PC-3 (cell line): ENCODE results near the gene ST8SIA5. TPM values are rescaled to one million over a fixed set of nuclear protein-coding genes. Genes with fewer than 3 reads are reported as not detected.

ENCODE experiments used
- ATAC-seq: fragments of 200-7000 bp; cut with Tn5 transposase; 2 replicates; pipeline ENCODE4 v1.9.1; 2020; ENCODE audit warnings: mild to moderate bottlenecking, moderate library complexity
- BruUV-seq: library from RNA; stranded (reverse); fragments of 400-500 nt; replicated peaks from 2 replicates; lab custom pipeline; 2021; lab: Mats Ljungman, UMichigan
- CTCF ChIA-PET: fragments of 300-600 bp; sonication (Branson Sonifier 250); formaldehyde crosslinking; loops from one replicate; lab custom pipeline; 2022; ENCODE audit warnings: antibody characterized with exemption; lab: Charles Lee
- POLR2A ChIA-PET: fragments of 300-600 bp; sonication (Branson Sonifier 250); formaldehyde crosslinking; loops from one replicate; lab custom pipeline; 2022; ENCODE audit warnings: antibody characterized with exemption; ENCODE audit not compliant: unreplicated experiment; lab: Charles Lee
- DNase-seq: peaks from one replicate; pipeline ENCODE4 v3.0.0-alpha.2; 2015
- H2AFZ ChIP-seq: fragments of 300-600 bp; sonication (generic); 2 replicates; pipeline ENCODE4 v1.6.0; 2016; ENCODE audit warnings: antibody characterized with exemption, low read length
- H3F3A ChIP-seq: fragments of 300-600 bp; sonication (generic); one replicate; pipeline ENCODE4 v1.6.0; 2017; ENCODE audit warnings: antibody characterized with exemption, low read length, control low read depth, mild to moderate bottlenecking; ENCODE audit not compliant: unreplicated experiment
- H3K27ac ChIP-seq: fragments of 300-600 bp; sonication (generic); 2 replicates; pipeline ENCODE4 v1.5.1; 2016; ENCODE audit warnings: mild to moderate bottlenecking, low read length
- H3K27me3 ChIP-seq: fragments of 300-600 bp; sonication (generic); 2 replicates; pipeline ENCODE4 v1.6.1; 2016; ENCODE audit warnings: low read length, mixed read lengths
- H3K36me3 ChIP-seq: fragments of 300-600 bp; sonication (generic); 2 replicates; pipeline ENCODE4 v1.6.1; 2016; ENCODE audit warnings: low read depth, mixed run types, low read length, mixed read lengths
- H3K4me1 ChIP-seq: fragments of 300-600 bp; sonication (generic); 2 replicates; pipeline ENCODE4 v1.5.1; 2016; ENCODE audit warnings: low read length; ENCODE audit not compliant: insufficient read depth
- H3K4me2 ChIP-seq: fragments of 300-600 bp; sonication (generic); 2 replicates; pipeline ENCODE4 v1.6.0; 2016; ENCODE audit warnings: low read length
- H3K4me3 ChIP-seq: fragments of 300-600 bp; sonication (generic); 2 replicates; pipeline ENCODE4 v1.5.1; 2016; ENCODE audit warnings: mild to moderate bottlenecking, low read length, mixed read lengths
- H3K79me2 ChIP-seq: fragments of 300-600 bp; sonication (generic); 2 replicates; pipeline ENCODE4 v1.6.1; 2017; ENCODE audit warnings: low read length, mixed read lengths
- H3K9ac ChIP-seq: fragments of 300-600 bp; sonication (generic); 2 replicates; pipeline ENCODE4 v1.6.0; 2016; ENCODE audit warnings: mild to moderate bottlenecking, low read length
- H3K9me2 ChIP-seq: fragments of 300-600 bp; sonication (generic); replicated peaks from 2 replicates; pipeline ENCODE4 v1.6.1; 2016; ENCODE audit warnings: mixed run types, low read length, mixed read lengths
- H3K9me3 ChIP-seq: fragments of 300-600 bp; sonication (generic); 2 replicates; pipeline ENCODE4 v1.6.1; 2016; ENCODE audit warnings: low read length, mixed read lengths
- H4K20me1 ChIP-seq: fragments of 300-600 bp; sonication (generic); 2 replicates; pipeline ENCODE4 v1.6.1; 2016; ENCODE audit warnings: low read length, mixed read lengths
- EZH2 ChIP-seq: fragments of 300-600 bp; sonication (generic); IDR thresholded peaks from one replicate; pipeline ENCODE4 v1.6.1; 2017; ENCODE audit warnings: antibody characterized with exemption, mild to moderate bottlenecking, low read length; ENCODE audit not compliant: unreplicated experiment
- EZH2phosphoT487 ChIP-seq: fragments of 300-600 bp; sonication (generic); IDR thresholded peaks from 2 replicates; pipeline ENCODE4 v1.6.1; 2018; ENCODE audit warnings: mild to moderate bottlenecking, antibody characterized with exemption, low read length, borderline replicate concordance
- intact Hi-C: fragments of 100-400 bp; cut with micrococcal nuclease; formaldehyde crosslinking; loops from 2 replicates; pipeline ENCODE4 v1.9.0; 2023
- total RNA-seq: library from RNA; depleted of rRNA; stranded (reverse); fragments of >200 nt; gene quantifications from 2 replicates; pipeline ENCODE4 v1.2.3, GENCODE V29; 2014
- TF ChIP-seq, protein P1 (sequence below): fragments of 300-600 bp; sonication (generic); conservative IDR thresholded peaks from 2 replicates; pipeline ENCODE4 v1.5.1; 2017; ENCODE audit warnings: antibody characterized with exemption, low read depth, mild to moderate bottlenecking, low read length

Gene ST8SIA5
- total RNA-seq, 1 experiment from 2014 or later: 0.04 TPM

DNA sequence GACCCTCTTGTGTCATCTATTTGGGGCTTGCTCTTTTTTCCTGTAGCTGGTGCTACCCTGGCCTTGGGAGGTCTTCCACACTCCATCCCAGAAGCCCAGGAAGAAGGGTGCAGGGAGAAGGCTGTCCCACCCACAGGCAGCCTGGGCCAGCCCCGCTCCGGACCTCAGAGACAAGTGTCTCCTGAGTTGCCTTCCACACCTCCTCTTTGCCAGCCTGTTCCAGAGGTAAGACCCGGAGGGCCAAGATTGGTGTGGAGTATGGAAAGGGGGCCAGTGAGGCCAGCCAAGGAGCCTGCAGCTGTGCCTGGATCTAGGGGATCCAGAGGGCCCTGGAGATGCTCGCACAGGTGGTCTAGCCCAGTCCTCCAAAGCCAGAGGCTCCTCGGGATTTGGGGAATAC, 40.5 kb downstream of the ST8SIA5 start:
- TF ChIP-seq, protein P1, sequence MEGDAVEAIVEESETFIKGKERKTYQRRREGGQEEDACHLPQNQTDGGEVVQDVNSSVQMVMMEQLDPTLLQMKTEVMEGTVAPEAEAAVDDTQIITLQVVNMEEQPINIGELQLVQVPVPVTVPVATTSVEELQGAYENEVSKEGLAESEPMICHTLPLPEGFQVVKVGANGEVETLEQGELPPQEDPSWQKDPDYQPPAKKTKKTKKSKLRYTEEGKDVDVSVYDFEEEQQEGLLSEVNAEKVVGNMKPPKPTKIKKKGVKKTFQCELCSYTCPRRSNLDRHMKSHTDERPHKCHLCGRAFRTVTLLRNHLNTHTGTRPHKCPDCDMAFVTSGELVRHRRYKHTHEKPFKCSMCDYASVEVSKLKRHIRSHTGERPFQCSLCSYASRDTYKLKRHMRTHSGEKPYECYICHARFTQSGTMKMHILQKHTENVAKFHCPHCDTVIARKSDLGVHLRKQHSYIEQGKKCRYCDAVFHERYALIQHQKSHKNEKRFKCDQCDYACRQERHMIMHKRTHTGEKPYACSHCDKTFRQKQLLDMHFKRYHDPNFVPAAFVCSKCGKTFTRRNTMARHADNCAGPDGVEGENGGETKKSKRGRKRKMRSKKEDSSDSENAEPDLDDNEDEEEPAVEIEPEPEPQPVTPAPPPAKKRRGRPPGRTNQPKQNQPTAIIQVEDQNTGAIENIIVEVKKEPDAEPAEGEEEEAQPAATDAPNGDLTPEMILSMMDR: no peak
- TF ChIP-seq EZH2phosphoT487: no peak
- TF ChIP-seq EZH2: no peak
- Histone ChIP-seq H3K4me2 (no peak overlapping the region), H3K9ac (no peak overlapping the region), H3K4me3 (no peak overlapping the region), H3K4me1 (peaks cover 22% of the 10 kb centered on the region), H2AFZ (no peak overlapping the region), H3F3A (no peaks in the 10 kb centered on the region), H3K36me3 (no peaks in the 10 kb centered on the region), H3K79me2 (no peaks in the 10 kb centered on the region), H3K9me3 (no peaks in the 10 kb centered on the region), H3K27ac (no peak overlapping the region), H4K20me1 (no peaks in the 10 kb centered on the region), H3K9me2 (no peaks in the 10 kb centered on the region), H3K27me3 (no peaks in the 10 kb centered on the region)
- POLR2A ChIA-PET: no interaction called here
- ATAC-seq (no peak), DNase-seq (no peak)
- no TSS peak for BruUV-seq
- intact Hi-C loops: no loop called here
- CTCF ChIA-PET: no interaction called here

DNA sequence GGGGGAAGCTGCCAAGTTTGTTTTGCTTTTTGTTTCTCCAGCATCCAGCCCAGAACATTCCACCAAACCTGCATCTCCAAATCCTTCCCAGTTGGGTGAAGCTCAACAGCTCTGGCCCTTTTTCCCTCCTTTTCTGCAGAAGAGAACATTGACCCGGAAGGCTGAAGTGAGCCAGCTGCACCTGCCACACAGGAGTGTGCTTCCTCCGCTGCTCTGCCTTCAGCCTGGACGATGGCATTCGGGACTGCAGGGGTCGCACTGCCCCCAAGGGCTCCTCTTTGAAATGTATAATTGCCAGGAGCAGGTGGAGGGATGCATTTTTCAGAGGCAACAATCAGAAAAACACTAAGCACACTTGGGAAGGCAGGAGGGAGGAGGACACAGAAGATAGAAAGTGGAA, 41.8 kb downstream of the ST8SIA5 start:
- intact Hi-C loops: no loop called here
- Histone ChIP-seq H4K20me1 (no peaks in the 10 kb centered on the region), H3K79me2 (no peaks in the 10 kb centered on the region), H3K9me3 (no peaks in the 10 kb centered on the region), H3K27me3 (no peaks in the 10 kb centered on the region), H3F3A (no peaks in the 10 kb centered on the region), H3K4me2 (no peak overlapping the region), H3K36me3 (no peaks in the 10 kb centered on the region), H3K9me2 (no peaks in the 10 kb centered on the region), H3K9ac (no peak overlapping the region), H3K4me1 (peaks cover 22% of the 10 kb centered on the region), H3K27ac (no peak overlapping the region), H2AFZ (no peak overlapping the region), H3K4me3 (no peak overlapping the region)
- ATAC-seq (no peak), DNase-seq (no peak)
- TF ChIP-seq, protein P1: no peak
- no peak for TF ChIP-seq EZH2phosphoT487
- TF ChIP-seq EZH2: no peak
- POLR2A ChIA-PET: no interaction called here
- CTCF ChIA-PET: no interaction called here
- BruUV-seq: no TSS peak

- TF ChIP-seq EZH2phosphoT487 (no peak), EZH2 (no peak)
- TF ChIP-seq, protein P1: no peak
- no peaks in the 10 kb centered on the region for H3K79me2 ChIP-seq
- no peaks in the 10 kb centered on the region for H3K27me3 ChIP-seq
- no peak overlapping the region for H3K4me3 ChIP-seq
- H3K9me3 ChIP-seq: no peaks in the 10 kb centered on the region
- H3K9ac ChIP-seq: no peak overlapping the region
- DNase-seq: peak; percentile 50
- ATAC-seq: peak; percentile 84
- H3K36me3 ChIP-seq: no peaks in the 10 kb centered on the region
- no peaks in the 10 kb centered on the region for H3K9me2 ChIP-seq
- ChIA-PET CTCF (no interaction called here), POLR2A (no interaction called here)
- peaks cover 8% of the 10 kb centered on the region for H3K4me1 ChIP-seq
- no peaks in the 10 kb centered on the region for H4K20me1 ChIP-seq
- no peaks in the 10 kb centered on the region for H3F3A ChIP-seq
- H2AFZ ChIP-seq: no peak overlapping the region
- intact Hi-C loops: no loop called here
- no TSS peak for BruUV-seq
- peak overlapping the region; percentile 88 for H3K27ac ChIP-seq
- no peak overlapping the region for H3K4me2 ChIP-seq
Observed at GRCh38 chr18:46712406-46712805, 44.4 kb downstream of the ST8SIA5 start.
